ENCODE measurements around the gene EDEM1.

DNA sequence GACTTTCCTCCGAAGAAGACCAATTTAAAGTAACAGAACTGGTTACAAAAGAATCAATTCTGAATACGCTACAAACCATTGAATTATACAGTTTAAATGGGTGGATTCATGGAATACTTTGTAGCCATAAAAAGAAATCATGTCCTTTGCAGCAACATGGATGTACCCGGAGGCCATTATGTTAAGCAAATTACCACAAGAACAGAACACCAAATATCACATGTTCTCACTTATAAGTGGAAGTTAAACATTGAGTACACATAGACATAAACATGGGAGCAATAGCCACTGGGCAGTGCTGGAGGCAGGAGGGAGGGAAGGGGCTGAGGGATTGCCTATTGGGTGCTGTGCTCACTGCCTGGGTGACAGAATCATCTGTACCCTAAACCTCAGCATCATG lies 61.3 kb downstream of the EDEM1 start:
- TF ChIP-seq, protein P1, sequence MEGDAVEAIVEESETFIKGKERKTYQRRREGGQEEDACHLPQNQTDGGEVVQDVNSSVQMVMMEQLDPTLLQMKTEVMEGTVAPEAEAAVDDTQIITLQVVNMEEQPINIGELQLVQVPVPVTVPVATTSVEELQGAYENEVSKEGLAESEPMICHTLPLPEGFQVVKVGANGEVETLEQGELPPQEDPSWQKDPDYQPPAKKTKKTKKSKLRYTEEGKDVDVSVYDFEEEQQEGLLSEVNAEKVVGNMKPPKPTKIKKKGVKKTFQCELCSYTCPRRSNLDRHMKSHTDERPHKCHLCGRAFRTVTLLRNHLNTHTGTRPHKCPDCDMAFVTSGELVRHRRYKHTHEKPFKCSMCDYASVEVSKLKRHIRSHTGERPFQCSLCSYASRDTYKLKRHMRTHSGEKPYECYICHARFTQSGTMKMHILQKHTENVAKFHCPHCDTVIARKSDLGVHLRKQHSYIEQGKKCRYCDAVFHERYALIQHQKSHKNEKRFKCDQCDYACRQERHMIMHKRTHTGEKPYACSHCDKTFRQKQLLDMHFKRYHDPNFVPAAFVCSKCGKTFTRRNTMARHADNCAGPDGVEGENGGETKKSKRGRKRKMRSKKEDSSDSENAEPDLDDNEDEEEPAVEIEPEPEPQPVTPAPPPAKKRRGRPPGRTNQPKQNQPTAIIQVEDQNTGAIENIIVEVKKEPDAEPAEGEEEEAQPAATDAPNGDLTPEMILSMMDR (IDR thresholded peaks at IDR 0.05) = no peak
- TF ChIP-seq POLR2A (IDR thresholded peaks at IDR 0.05) = no peak
